Progenitor cell of endocrine pancreas (in vitro differentiated cells): ENCODE measurements around the gene PRDM9. TPM values are rescaled to one million over a fixed set of nuclear protein-coding genes. Genes with fewer than 3 reads are reported as not detected.

ENCODE experiments used
- DNase-seq: peaks from one replicate; pipeline ENCODE4 v3.0.0; 2021; ENCODE audit warnings: low spot score; ENCODE audit not compliant: unreplicated experiment
- H3K27ac Mint-ChIP-seq: 2 replicates; pipeline ENCODE4 v1.8.0; 2021; ENCODE audit warnings: mild to moderate bottlenecking, moderate library complexity, mixed read lengths
- H3K27me3 Mint-ChIP-seq: 2 replicates; pipeline ENCODE4 v1.8.0; 2021; ENCODE audit warnings: mixed read lengths
- H3K36me3 Mint-ChIP-seq: 2 replicates; pipeline ENCODE4 v1.8.0; 2022; ENCODE audit warnings: mixed read lengths; ENCODE audit not compliant: insufficient read depth
- H3K4me1 Mint-ChIP-seq: 2 replicates; pipeline ENCODE4 v1.8.0; 2021; ENCODE audit warnings: low read depth, mixed read lengths
- H3K4me3 Mint-ChIP-seq: 2 replicates; pipeline ENCODE4 v1.8.0; 2021; ENCODE audit warnings: low read depth, mild to moderate bottlenecking, moderate library complexity, mixed read lengths
- H3K9me3 Mint-ChIP-seq: 2 replicates; pipeline ENCODE4 v1.8.0; 2021; ENCODE audit warnings: low read depth, mixed read lengths
- CTCF ChIP-seq: fragments of 200-600 bp; sonication (generic); IDR thresholded peaks from one replicate; pipeline ENCODE4 v1.5.0; 2021; ENCODE audit warnings: antibody characterized with exemption, mild to moderate bottlenecking; ENCODE audit not compliant: unreplicated experiment
- long read RNA-seq: library from polyadenylated mRNA; unstranded; transcript quantifications from one replicate; pipeline ENCODE4 v2.0.0, GENCODE V29; 2020
- total RNA-seq: library from RNA; stranded (reverse); gene quantifications from 2 replicates; pipeline ENCODE4 v1.2.1, GENCODE V29; 2021

Gene PRDM9
- not detected in 2 replicates for total RNA-seq
- long read RNA-seq = 0 reads

GRCh38 chr5:23507278-23507685, at the start of gene PRDM9:
PRDM9 (plus strand) TSS chr5:23507609; CDS start chr5:23509034, 1,425 bp downstream.
- no peaks in the 10 kb centered on the region for H3K27me3 Mint-ChIP-seq
- H3K4me1 Mint-ChIP-seq = no peaks in the 10 kb centered on the region
- H3K27ac Mint-ChIP-seq = peak within 1 kb of the TSS; percentile 88
- peaks cover 1% of the 10 kb centered on the region for H3K36me3 Mint-ChIP-seq
- peaks cover 22% of the 10 kb centered on the region for H3K9me3 Mint-ChIP-seq
- H3K4me3 Mint-ChIP-seq = peak within 1 kb of the TSS; percentile 66
- DNase-seq = no peak
- TF ChIP-seq CTCF = no peak

GRCh38 chr5:23457780-23458179, 49.6 kb upstream of the PRDM9 start:
- no peak for DNase-seq
- H3K27ac Mint-ChIP-seq = no peak overlapping the region
- H3K4me1 Mint-ChIP-seq = peaks cover 5% of the 10 kb centered on the region
- peaks cover 20% of the 10 kb centered on the region for H3K9me3 Mint-ChIP-seq
- H3K27me3 Mint-ChIP-seq = no peaks in the 10 kb centered on the region
- TF ChIP-seq CTCF = no peak
- peaks cover 6% of the 10 kb centered on the region for H3K36me3 Mint-ChIP-seq
- H3K4me3 Mint-ChIP-seq = no peak overlapping the region

GRCh38 chr5:23459214-23459613, 48.2 kb upstream of the PRDM9 start:
- H3K9me3 Mint-ChIP-seq = peaks cover 22% of the 10 kb centered on the region
- no peak for TF ChIP-seq CTCF
- H3K4me1 Mint-ChIP-seq = peaks cover 2% of the 10 kb centered on the region
- no peaks in the 10 kb centered on the region for H3K27me3 Mint-ChIP-seq
- no peak overlapping the region for H3K4me3 Mint-ChIP-seq
- no peak overlapping the region for H3K27ac Mint-ChIP-seq
- DNase-seq = no peak
- peaks cover 6% of the 10 kb centered on the region for H3K36me3 Mint-ChIP-seq

- TF ChIP-seq CTCF = no peak
- Mint-ChIP-seq H3K27me3 (no peaks in the 10 kb centered on the region), H3K4me1 (peaks cover 1% of the 10 kb centered on the region), H3K36me3 (peaks cover under 1% of the 10 kb centered on the region), H3K9me3 (peaks cover 15% of the 10 kb centered on the region), H3K27ac (no peak overlapping the region), H3K4me3 (no peak overlapping the region)
- no peak for DNase-seq
These were observed 45.8 kb upstream of the PRDM9 start for GRCh38 chr5:23461576-23461975.

- DNase-seq = no peak
- H3K27me3 Mint-ChIP-seq = no peaks in the 10 kb centered on the region
- H3K36me3 Mint-ChIP-seq = peaks cover 2% of the 10 kb centered on the region
- H3K9me3 Mint-ChIP-seq = peaks cover 27% of the 10 kb centered on the region
- no peak overlapping the region for H3K27ac Mint-ChIP-seq
- no peak overlapping the region for H3K4me3 Mint-ChIP-seq
- TF ChIP-seq CTCF = no peak
- peaks cover 13% of the 10 kb centered on the region for H3K4me1 Mint-ChIP-seq
These were observed 41.0 kb upstream of the PRDM9 start for GRCh38 chr5:23466401-23466912.
